Body of pancreas (tissue), 4 donors: Measurements from ENCODE around the gene ABCC9. TPM values are rescaled to one million over a fixed set of nuclear protein-coding genes. Genes with fewer than 3 reads are reported as not detected.
A peak's percentile ranks its signal among the peaks of the same experiment; 100 is the strongest.

Source experiments
- ATAC-seq: fragments of 150-250 bp; one replicate; pipeline ENCODE4 v1.9.1; 2016
- DNase-seq, 4 donors: peaks; one replicate each; pipeline ENCODE4 v3.0.0-alpha.2; 2019
- H3K27ac ChIP-seq, 4 donors: fragments of 200-600 bp; sonication (generic); 1 replicate in 3 of 4; 2 replicates in 1 of 4; pipeline versions ENCODE4 v1.5.1 to v1.6.1; 2016 to 2019; ENCODE audit warnings: mild to moderate bottlenecking in 1 of 4, mixed read lengths in 1 of 4, moderate library complexity in 1 of 4
- H3K27me3 ChIP-seq, 2 donors: fragments of 200-600 bp; sonication (generic); one replicate each; pipeline ENCODE4 v1.6.0; 2016; ENCODE audit warnings: mild to moderate bottlenecking in 1 of 2
- H3K36me3 ChIP-seq, 2 donors: fragments of 200-600 bp; sonication (generic); replicated peaks in 1 of 2; 2 replicates each; pipeline ENCODE4 v1.5.1; 2016; ENCODE audit warnings: low read depth in 2 of 2; ENCODE audit not compliant: insufficient read depth in 1 of 2
- H3K4me1 ChIP-seq: fragments of 200-600 bp; sonication (generic); one replicate; pipeline ENCODE4 v1.6.0; 2016
- H3K4me3 ChIP-seq, 2 donors: fragments of 200-600 bp; sonication (generic); 1 replicate in 1 of 2; 2 replicates in 1 of 2; pipeline ENCODE4 v1.5.1; 2016 to 2019
- H3K9me3 ChIP-seq, 3 donors: fragments of 200-600 bp; sonication (generic); 1 replicate in 2 of 3; 2 replicates in 1 of 3; pipeline ENCODE4 v1.5.1; 2016
- POLR2A ChIP-seq, 3 donors: fragments of 450-650 bp; IDR thresholded peaks; one replicate each; pipeline ENCODE4 v1.6.1; 2016; ENCODE audit warnings: antibody characterized with exemption in 3 of 3, mild to moderate bottlenecking in 2 of 3
- WGBS, 2 donors: methylation state at CpG; one replicate each; pipeline ENCODE4 v1.1.5; 2017; 5-methylcytosine and 5-hydroxymethylcytosine counted together
- intact Hi-C: fragments of 100-400 bp; cut with DNase I; formaldehyde crosslinking; loops from one replicate; pipeline ENCODE4 v1.15.1; 2023
- total RNA-seq, 2 donors: library from RNA; depleted of rRNA; stranded (reverse); fragments of >200 nt; gene quantifications; one replicate each; pipeline ENCODE4 v1.1.0, GENCODE V29; 2016
- TF ChIP-seq, protein P1 (sequence below), 7 experiments: fragments of 450-650 bp in 4 of 7; fragments of 200-600 bp in 3 of 7; sonication (generic) in 3 of 7; IDR thresholded peaks; one replicate each; pipeline ENCODE4 v1.5.1; 2016 to 2019; ENCODE audit warnings: antibody characterized with exemption in 7 of 7

The ABCC9 gene
- total RNA-seq, 2 donors from 2014 or later: 12.2 to 13.2 TPM

DNA sequence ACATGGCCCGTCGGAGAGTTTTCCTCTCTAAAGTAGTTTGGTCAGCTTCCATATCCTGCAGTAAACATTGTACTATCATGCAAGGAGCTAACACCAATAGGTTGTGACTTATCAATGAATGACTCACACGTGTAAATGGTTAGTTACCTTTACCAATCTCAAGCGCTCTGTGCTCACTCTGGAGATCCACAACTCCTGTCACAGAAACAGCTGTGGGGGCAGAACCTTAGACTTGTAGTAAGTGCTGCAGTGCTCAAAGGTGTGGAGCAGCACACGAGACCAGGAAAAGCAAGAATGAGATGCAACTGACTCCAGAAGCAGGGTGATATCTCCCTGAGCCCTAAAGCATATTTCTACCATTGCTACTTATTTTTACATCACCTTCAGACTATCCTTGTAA, 93.0 kb downstream of the ABCC9 start:
- DNase-seq (no peak), ATAC-seq (no peak)
- intact Hi-C loops: no loop called here
- Histone ChIP-seq H3K27ac (no peak overlapping the region), H3K9me3 (no peaks in the 10 kb centered on the region), H3K27me3 (no peaks in the 10 kb centered on the region), H3K4me1 (no peaks in the 10 kb centered on the region), H3K4me3 (no peak overlapping the region), H3K36me3 (no peaks in the 10 kb centered on the region)
- TF ChIP-seq, protein P1, sequence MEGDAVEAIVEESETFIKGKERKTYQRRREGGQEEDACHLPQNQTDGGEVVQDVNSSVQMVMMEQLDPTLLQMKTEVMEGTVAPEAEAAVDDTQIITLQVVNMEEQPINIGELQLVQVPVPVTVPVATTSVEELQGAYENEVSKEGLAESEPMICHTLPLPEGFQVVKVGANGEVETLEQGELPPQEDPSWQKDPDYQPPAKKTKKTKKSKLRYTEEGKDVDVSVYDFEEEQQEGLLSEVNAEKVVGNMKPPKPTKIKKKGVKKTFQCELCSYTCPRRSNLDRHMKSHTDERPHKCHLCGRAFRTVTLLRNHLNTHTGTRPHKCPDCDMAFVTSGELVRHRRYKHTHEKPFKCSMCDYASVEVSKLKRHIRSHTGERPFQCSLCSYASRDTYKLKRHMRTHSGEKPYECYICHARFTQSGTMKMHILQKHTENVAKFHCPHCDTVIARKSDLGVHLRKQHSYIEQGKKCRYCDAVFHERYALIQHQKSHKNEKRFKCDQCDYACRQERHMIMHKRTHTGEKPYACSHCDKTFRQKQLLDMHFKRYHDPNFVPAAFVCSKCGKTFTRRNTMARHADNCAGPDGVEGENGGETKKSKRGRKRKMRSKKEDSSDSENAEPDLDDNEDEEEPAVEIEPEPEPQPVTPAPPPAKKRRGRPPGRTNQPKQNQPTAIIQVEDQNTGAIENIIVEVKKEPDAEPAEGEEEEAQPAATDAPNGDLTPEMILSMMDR (IDR thresholded peaks at IDR 0.05): no peak
- no peak for TF ChIP-seq POLR2A (IDR thresholded peaks at IDR 0.05)
- 80 to 82% methylated on average over 5 of the region's 5 CpGs for WGBS, 2 donors

DNA sequence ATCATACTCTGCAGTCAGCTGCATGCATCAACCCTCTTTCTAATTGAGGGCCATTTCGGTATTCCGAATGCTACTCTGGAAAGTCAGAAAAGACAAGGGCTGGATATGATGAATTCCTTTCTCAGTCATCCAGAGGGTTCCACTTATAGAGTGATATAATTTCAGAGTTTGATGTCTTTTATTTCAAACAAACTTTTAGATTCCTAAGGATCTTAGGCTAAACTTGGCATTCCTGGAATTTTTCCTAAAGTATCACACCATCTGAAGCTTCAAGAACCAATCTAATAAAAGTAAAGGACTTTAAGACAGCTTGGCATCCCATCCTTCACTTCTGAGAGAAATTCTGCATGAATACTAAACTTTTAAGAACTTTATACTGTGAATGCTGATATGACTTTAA, 97.4 kb downstream of the ABCC9 start:
- WGBS, 2 donors: 85 to 94% methylated on average over 2 of the region's 2 CpGs
- TF ChIP-seq, protein P1 (IDR thresholded peaks at IDR 0.05): no peak
- no peak for TF ChIP-seq POLR2A (IDR thresholded peaks at IDR 0.05)
- intact Hi-C loops: no loop called here
- Histone ChIP-seq H3K27ac (no peak overlapping the region), H3K36me3 (no peaks in the 10 kb centered on the region), H3K4me3 (no peak overlapping the region), H3K4me1 (no peaks in the 10 kb centered on the region), H3K27me3 (no peaks in the 10 kb centered on the region), H3K9me3 (no peaks in the 10 kb centered on the region)
- ATAC-seq (no peak), DNase-seq (no peak)

DNA sequence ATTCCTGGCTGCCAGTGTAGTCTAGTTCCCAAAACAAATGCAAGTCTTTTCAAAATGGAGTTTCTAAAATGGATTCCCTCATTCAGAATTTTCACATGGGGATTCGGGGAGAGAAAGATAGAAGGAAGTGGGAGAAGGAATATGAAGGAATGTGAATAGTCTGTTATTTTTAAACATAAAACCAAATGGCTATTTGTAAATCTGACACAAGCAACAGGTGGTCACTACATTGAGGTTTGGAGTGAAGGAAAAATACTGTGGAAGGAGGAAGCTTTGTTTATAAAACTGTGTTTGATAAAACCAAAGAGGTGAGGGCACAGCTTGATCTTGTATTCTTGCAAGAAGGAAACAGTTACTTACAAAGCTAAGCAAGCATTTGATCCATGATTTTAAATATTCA, 101.5 kb downstream of the ABCC9 start:
- H3K9me3 ChIP-seq: no peaks in the 10 kb centered on the region
- TF ChIP-seq POLR2A (IDR thresholded peaks at IDR 0.05): no peak
- TF ChIP-seq, protein P1 (IDR thresholded peaks at IDR 0.05): no peak
- ATAC-seq (no peak), DNase-seq (no peak)
- intact Hi-C loops: no loop called here
- no peaks in the 10 kb centered on the region for H3K4me1 ChIP-seq
- H3K4me3 ChIP-seq: no peak overlapping the region
- no peak overlapping the region for H3K27ac ChIP-seq
- no peaks in the 10 kb centered on the region for H3K36me3 ChIP-seq
- 68 to 89% methylated on average over 1 of the region's 1 CpG for WGBS, 2 donors
- no peaks in the 10 kb centered on the region for H3K27me3 ChIP-seq

GRCh38 chr12:21837847-21838246, 103.4 kb downstream of the ABCC9 start:
- TF ChIP-seq, protein P1 (IDR thresholded peaks at IDR 0.05): no peak
- no peak for TF ChIP-seq POLR2A (IDR thresholded peaks at IDR 0.05)
- Histone ChIP-seq H3K27me3 (no peaks in the 10 kb centered on the region), H3K36me3 (no peaks in the 10 kb centered on the region), H3K9me3 (no peaks in the 10 kb centered on the region), H3K4me3 (no peak overlapping the region), H3K27ac (no peak overlapping the region), H3K4me1 (no peaks in the 10 kb centered on the region)
- intact Hi-C loops: no loop called here
- DNase-seq (no peak), ATAC-seq (no peak)
- WGBS, 2 donors: 70 to 71% methylated on average over 2 of the region's 2 CpGs

DNA sequence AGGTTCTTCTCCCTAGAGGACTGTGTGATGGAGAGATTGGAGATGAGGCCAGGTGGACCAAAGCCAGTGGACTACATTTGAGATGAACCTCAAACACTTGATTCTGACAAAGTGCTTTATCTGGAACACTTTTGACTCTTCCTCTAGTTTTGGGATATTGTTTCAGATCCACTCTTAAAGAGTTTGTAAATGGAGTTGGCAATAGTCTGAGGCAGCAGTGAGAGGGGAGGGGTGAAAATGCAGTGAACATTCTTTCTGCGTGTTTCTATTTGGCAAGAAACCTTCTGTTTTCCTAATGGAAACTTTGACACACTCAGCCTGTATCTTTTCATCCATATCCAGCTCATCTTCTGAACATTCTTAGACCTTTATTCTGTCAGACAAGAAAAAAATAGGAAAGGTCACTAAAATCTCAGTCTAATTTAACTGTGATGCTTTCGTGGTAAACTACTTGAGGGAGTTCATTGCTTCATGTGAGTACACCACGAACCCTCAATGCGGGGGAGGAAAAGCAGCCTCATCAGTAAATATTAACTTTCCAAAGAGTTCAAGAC, 109.4 kb downstream of the ABCC9 start:
- no peaks in the 10 kb centered on the region for H3K9me3 ChIP-seq
- H3K36me3 ChIP-seq: no peaks in the 10 kb centered on the region
- DNase-seq: peak in 3 of 4 donors; percentile 20 to 39 (median 31)
- ATAC-seq: peak; percentile 49
- peaks cover 12% of the 10 kb centered on the region for H3K4me1 ChIP-seq
- H3K27ac ChIP-seq: no peak overlapping the region
- H3K27me3 ChIP-seq: no peaks in the 10 kb centered on the region
- TF ChIP-seq POLR2A (IDR thresholded peaks at IDR 0.05): no peak
- TF ChIP-seq, protein P1 (IDR thresholded peaks at IDR 0.05): no peak
- intact Hi-C loops: no loop called here
- WGBS, 2 donors: 49 to 58% methylated on average over 4 of the region's 4 CpGs
- no peak overlapping the region for H3K4me3 ChIP-seq
